Measurements from ENCODE around the gene ELP1.

Gene ELP1

GRCh38 chr9:108876425-108876824 is 57.5 kb downstream of the ELP1 start:
- Histone ChIP-seq H3K9me3 (ENCODE audit: severe bottlenecking) (peaks cover 5% of the 10 kb centered on the region), H3K27me3 (ENCODE audit: insufficient read depth, low read depth, severe bottlenecking) (no peaks in the 10 kb centered on the region), H3K27ac (no peak overlapping the region), H3K4me3 (ENCODE audit: low read depth, low read length) (no peak overlapping the region), H3K36me3 (peaks cover 93% of the 10 kb centered on the region)
- no peak for DNase-seq
- no peak for TF ChIP-seq CTCF (IDR thresholded peaks at IDR 0.05; ENCODE audit: low read depth, low read length)

- Histone ChIP-seq H3K36me3 (peaks cover 82% of the 10 kb centered on the region), H3K4me3 (ENCODE audit: low read depth, low read length) (no peak overlapping the region), H3K27ac (no peak overlapping the region), H3K27me3 (ENCODE audit: insufficient read depth, low read depth, severe bottlenecking) (no peaks in the 10 kb centered on the region), H3K9me3 (ENCODE audit: severe bottlenecking) (peaks cover 6% of the 10 kb centered on the region)
- no peak for TF ChIP-seq CTCF (IDR thresholded peaks at IDR 0.05; ENCODE audit: low read depth, low read length)
- no peak for DNase-seq
These were observed 59.7 kb downstream of the ELP1 start for GRCh38 chr9:108874058-108874788.

- Histone ChIP-seq H3K36me3 (peaks cover 46% of the 10 kb centered on the region), H3K4me3 (ENCODE audit: low read depth, low read length) (no peak overlapping the region), H3K27ac (no peak overlapping the region), H3K27me3 (ENCODE audit: insufficient read depth, low read depth, severe bottlenecking) (no peaks in the 10 kb centered on the region), H3K9me3 (ENCODE audit: severe bottlenecking) (peaks cover 6% of the 10 kb centered on the region)
- no peak for TF ChIP-seq CTCF (IDR thresholded peaks at IDR 0.05; ENCODE audit: low read depth, low read length)
- no peak for DNase-seq
These were observed 64.7 kb downstream of the ELP1 start for GRCh38 chr9:108869092-108869725.

- no peaks in the 10 kb centered on the region for H3K27me3 ChIP-seq (ENCODE audit: insufficient read depth, low read depth, severe bottlenecking)
- no peak for DNase-seq
- TF ChIP-seq CTCF (IDR thresholded peaks at IDR 0.05; ENCODE audit: low read depth, low read length), result no peak
- peaks cover 34% of the 10 kb centered on the region for H3K36me3 ChIP-seq
- no peak overlapping the region for H3K4me3 ChIP-seq (ENCODE audit: low read depth, low read length)
- no peak overlapping the region for H3K27ac ChIP-seq
- H3K9me3 ChIP-seq (ENCODE audit: severe bottlenecking), result peaks cover 6% of the 10 kb centered on the region
These were observed 66.1 kb downstream of the ELP1 start for GRCh38 chr9:108867829-108868228.

GRCh38 chr9:108867116-108867515 is 66.8 kb downstream of the ELP1 start:
- Histone ChIP-seq H3K27ac (no peak overlapping the region), H3K9me3 (ENCODE audit: severe bottlenecking) (peaks cover 11% of the 10 kb centered on the region), H3K36me3 (peaks cover 30% of the 10 kb centered on the region), H3K4me3 (ENCODE audit: low read depth, low read length) (no peak overlapping the region), H3K27me3 (ENCODE audit: insufficient read depth, low read depth, severe bottlenecking) (no peaks in the 10 kb centered on the region)
- no peak for TF ChIP-seq CTCF (IDR thresholded peaks at IDR 0.05; ENCODE audit: low read depth, low read length)
- no peak for DNase-seq

Data from WERI-Rb-1 (cell line).